ENCODE measurements around the gene TEX51. TPM values are rescaled to one million over a fixed set of nuclear protein-coding genes. Genes with fewer than 3 reads are reported as not detected.
A peak's percentile ranks its signal among the peaks of the same experiment; 100 is the strongest.

TEX51 gene
- total and polyA plus RNA-seq, 11 donors: not detected

GRCh38 chr2:126886916-126887280 lies 11.8 kb upstream of the TEX51 start:
- intact Hi-C loops (cut with DNase I): loop anchor here in 1 of 10 donors (10.0 kb wide), 1 partner anchor 92 kb away; no protein-coding TSS in a partner anchor

GRCh38 chr2:126887506-126887905 lies 11.2 kb upstream of the TEX51 start:
- TF ChIP-seq POLR2A (IDR thresholded peaks at IDR 0.05): no peak
- TF ChIP-seq CTCF (IDR thresholded peaks at IDR 0.05): no peak
- no peak overlapping the region for H3K4me3 ChIP-seq
- peaks cover 0 to 18% (median 5%) of the 10 kb centered on the region in 9 donors for H3K27me3 ChIP-seq
- H3K9me3 ChIP-seq: no peaks in the 10 kb centered on the region
- WGBS, 4 donors: 89 to 93% (median 91%) methylated on average over 9 of the region's 9 CpGs
- intact Hi-C loops (cut with DNase I): loop anchor here in 1 of 10 donors (10.0 kb wide), 1 partner anchor 93 kb away; no protein-coding TSS in a partner anchor
- H3K27ac ChIP-seq: no peak overlapping the region
- ATAC-seq (no peak), DNase-seq (peak in 1 of 5 donors; percentile 9)
- H3K4me1 ChIP-seq: peaks cover 0 to 11% (median 3%) of the 10 kb centered on the region in 12 donors
- H3K36me3 ChIP-seq: no peaks in the 10 kb centered on the region

More at GRCh38 chr2:126886916-126887280, 11.8 kb upstream of the TEX51 start:
- peaks cover 0 to 18% (median 5%) of the 10 kb centered on the region in 9 donors for H3K27me3 ChIP-seq
- TF ChIP-seq POLR2A (IDR thresholded peaks at IDR 0.05) (no peak), CTCF (IDR thresholded peaks at IDR 0.05) (no peak)
- peaks cover 0 to 11% (median 3%) of the 10 kb centered on the region in 12 donors for H3K4me1 ChIP-seq
- H3K27ac ChIP-seq: no peak overlapping the region
- DNase-seq (peak in 1 of 5 donors; percentile 13), ATAC-seq (no peak)
- no peaks in the 10 kb centered on the region for H3K9me3 ChIP-seq
- WGBS, 4 donors: 82 to 83% (median 83%) methylated on average over 13 of the region's 13 CpGs
- no peak overlapping the region for H3K4me3 ChIP-seq
- no peaks in the 10 kb centered on the region for H3K36me3 ChIP-seq

- peaks cover 0 to 11% (median 3%) of the 10 kb centered on the region in 12 donors for H3K4me1 ChIP-seq
- DNase-seq: peak in 1 of 5 donors; percentile 2
- intact Hi-C loops (cut with DNase I): loop anchor here in 1 of 10 donors (10.0 kb wide), 1 partner anchor 93 kb away; no protein-coding TSS in a partner anchor
- H3K27me3 ChIP-seq: peaks cover 0 to 18% (median 5%) of the 10 kb centered on the region in 9 donors
- H3K4me3 ChIP-seq: no peak overlapping the region
- no peaks in the 10 kb centered on the region for H3K36me3 ChIP-seq
- no peak overlapping the region for H3K27ac ChIP-seq
- TF ChIP-seq POLR2A (IDR thresholded peaks at IDR 0.05) (no peak), CTCF (IDR thresholded peaks at IDR 0.05) (no peak)
- WGBS, 4 donors: 70 to 75% (median 73%) methylated on average over 6 of the region's 6 CpGs
- ATAC-seq: no peak
- no peaks in the 10 kb centered on the region for H3K9me3 ChIP-seq
Observed at GRCh38 chr2:126888046-126888445, 10.6 kb upstream of the TEX51 start.

DNA sequence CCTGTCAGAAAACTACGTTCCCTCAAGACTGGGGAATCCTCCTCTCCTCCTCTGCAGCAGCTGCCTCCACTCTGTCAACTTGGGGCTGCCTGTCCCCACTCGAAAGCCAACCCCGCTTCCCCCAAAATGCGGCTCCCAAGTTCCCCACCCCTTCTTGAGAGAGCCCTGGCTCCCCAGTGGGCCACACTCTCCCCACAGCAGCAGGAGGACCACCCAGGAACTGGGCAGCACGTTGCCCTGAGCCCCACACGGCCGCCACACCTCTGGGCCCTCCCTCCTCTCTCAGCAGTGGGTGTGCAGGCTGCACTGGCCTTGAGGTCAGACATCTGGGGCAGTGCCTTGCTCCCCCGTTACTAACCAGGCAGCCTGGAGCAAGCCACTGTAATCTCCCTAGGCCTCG lies 9.6 kb upstream of the TEX51 start:
- 72 to 84% (median 80%) methylated on average over 4 to 9 of the region's 9 CpGs for WGBS, 4 donors
- H3K4me1 ChIP-seq: peaks cover 0 to 11% (median 3%) of the 10 kb centered on the region in 12 donors
- intact Hi-C loops (cut with DNase I): loop anchor here in 1 of 10 donors (10.0 kb wide), 1 partner anchor 94 kb away; no protein-coding TSS in a partner anchor
- H3K36me3 ChIP-seq: no peaks in the 10 kb centered on the region
- no peak for TF ChIP-seq CTCF (IDR thresholded peaks at IDR 0.05)
- TF ChIP-seq POLR2A (IDR thresholded peaks at IDR 0.05): no peak
- H3K4me3 ChIP-seq: no peak overlapping the region
- H3K27me3 ChIP-seq: peaks cover 0 to 18% (median 5%) of the 10 kb centered on the region in 9 donors
- ATAC-seq: no peak
- peak in 1 of 5 donors; percentile 19 for DNase-seq
- H3K27ac ChIP-seq: no peak overlapping the region
- H3K9me3 ChIP-seq: no peaks in the 10 kb centered on the region

Data from heart left ventricle (tissue), 16 donors.